GM18519 (cell line): ENCODE measurements around the gene RANBP1.

Experiments used
- ATAC-seq: cut with Tn5 transposase; IDR thresholded peaks from one replicate; pipeline ENCODE4 v1.9.1; 2021; ENCODE audit warnings: mild to moderate bottlenecking, moderate library complexity; ENCODE audit not compliant: unreplicated experiment, low FRiP score

Gene RANBP1

GRCh38 chr22:20087319-20088262 lies 28.3 kb upstream of the RANBP1 start:
- no peak for ATAC-seq

- no peak for ATAC-seq
Measured at GRCh38 chr22:20088263-20088648, 27.6 kb upstream of the RANBP1 start.

- ATAC-seq: no peak
Measured at GRCh38 chr22:20089226-20089976, 26.5 kb upstream of the RANBP1 start.

GRCh38 chr22:20089977-20090729 lies 25.8 kb upstream of the RANBP1 start:
- ATAC-seq: no peak

GRCh38 chr22:20090730-20091240 lies 25.1 kb upstream of the RANBP1 start:
- no peak for ATAC-seq

- ATAC-seq: no peak
Measured at GRCh38 chr22:20091690-20092476, 24.0 kb upstream of the RANBP1 start.

GRCh38 chr22:20092477-20092854 lies 23.4 kb upstream of the RANBP1 start:
- no peak for ATAC-seq

GRCh38 chr22:20093418-20094196 lies 22.3 kb upstream of the RANBP1 start:
- no peak for ATAC-seq

- ATAC-seq: no peak
Measured at GRCh38 chr22:20094197-20094807, 21.6 kb upstream of the RANBP1 start.

- ATAC-seq: no peak
Measured at GRCh38 chr22:20095521-20095920, 20.4 kb upstream of the RANBP1 start.

GRCh38 chr22:20096574-20097420 lies 19.1 kb upstream of the RANBP1 start:
- ATAC-seq: no peak

GRCh38 chr22:20099099-20099711 lies 16.7 kb upstream of the RANBP1 start:
- no peak for ATAC-seq

- ATAC-seq: no peak
Measured at GRCh38 chr22:20101638-20102037, 14.3 kb upstream of the RANBP1 start.

- no peak for ATAC-seq
Measured at GRCh38 chr22:20102203-20102780, 13.6 kb upstream of the RANBP1 start.

GRCh38 chr22:20105456-20106204 lies 10.3 kb upstream of the RANBP1 start:
- no peak for ATAC-seq

- ATAC-seq: no peak
Measured at GRCh38 chr22:20106205-20106848, 9.6 kb upstream of the RANBP1 start.
